Activated T-cell treated with anti-CD3 and anti-CD28 coated beads, Interleukin-2, amount 50 U/mL, for 24 hours (primary cell): ENCODE data around the gene POLR3A.
"Not testable (repeated sequence)": the region's sequence is repeated elsewhere in the genome, so short reads cannot be mapped to it uniquely, and the experiment has no call there.

Source experiments
- DNase-seq: peaks from one replicate; pipeline ENCODE4 v3.0.0-alpha.2; 2020
- H3K27ac Mint-ChIP-seq: 2 replicates; pipeline ENCODE4 v1.8.0; 2020; ENCODE audit warnings: mild to moderate bottlenecking, mixed read lengths
- H3K27me3 Mint-ChIP-seq: 2 replicates; pipeline ENCODE4 v1.8.0; 2020; ENCODE audit warnings: mixed read lengths
- H3K36me3 Mint-ChIP-seq: 2 replicates; pipeline ENCODE4 v1.8.0; 2020; ENCODE audit warnings: low read depth, mixed read lengths
- H3K4me1 Mint-ChIP-seq: 2 replicates; pipeline ENCODE4 v1.8.0; 2020; ENCODE audit warnings: low read depth, mixed read lengths
- H3K4me3 Mint-ChIP-seq: 2 replicates; pipeline ENCODE4 v1.8.0; 2020; ENCODE audit warnings: mild to moderate bottlenecking, moderate library complexity, mixed read lengths
- H3K9me3 Mint-ChIP-seq: 2 replicates; pipeline ENCODE4 v1.8.0; 2020; ENCODE audit warnings: mixed read lengths

Gene POLR3A

GRCh38 chr10:78017856-78018255 is 11.5 kb downstream of the POLR3A start:
- H3K36me3 Mint-ChIP-seq: peaks cover 97% of the 10 kb centered on the region
- no peaks in the 10 kb centered on the region for H3K9me3 Mint-ChIP-seq
- DNase-seq: no peak
- H3K27me3 Mint-ChIP-seq: no peaks in the 10 kb centered on the region
- H3K27ac Mint-ChIP-seq: no peak overlapping the region
- H3K4me1 Mint-ChIP-seq: peaks cover 4% of the 10 kb centered on the region
- H3K4me3 Mint-ChIP-seq: no peak overlapping the region

GRCh38 chr10:78015546-78015945 is 13.8 kb downstream of the POLR3A start:
- no peaks in the 10 kb centered on the region for H3K9me3 Mint-ChIP-seq
- peaks cover 97% of the 10 kb centered on the region for H3K36me3 Mint-ChIP-seq
- H3K27ac Mint-ChIP-seq: no peak overlapping the region
- H3K27me3 Mint-ChIP-seq: no peaks in the 10 kb centered on the region
- H3K4me3 Mint-ChIP-seq: no peak overlapping the region
- H3K4me1 Mint-ChIP-seq: no peaks in the 10 kb centered on the region
- no peak for DNase-seq

- Mint-ChIP-seq H3K36me3 (peaks cover 95% of the 10 kb centered on the region), H3K27ac (no peak overlapping the region), H3K4me3 (no peak overlapping the region), H3K4me1 (no peaks in the 10 kb centered on the region), H3K27me3 (no peaks in the 10 kb centered on the region), H3K9me3 (no peaks in the 10 kb centered on the region)
- DNase-seq: no peak
Observed at GRCh38 chr10:78013564-78013963, 15.8 kb downstream of the POLR3A start.

GRCh38 chr10:78011065-78011464 is 18.2 kb downstream of the POLR3A start:
- no peak for DNase-seq
- H3K27me3 Mint-ChIP-seq: no peaks in the 10 kb centered on the region
- no peak overlapping the region for H3K27ac Mint-ChIP-seq
- H3K36me3 Mint-ChIP-seq: peaks cover 96% of the 10 kb centered on the region
- H3K9me3 Mint-ChIP-seq: no peaks in the 10 kb centered on the region
- H3K4me1 Mint-ChIP-seq: no peaks in the 10 kb centered on the region
- H3K4me3 Mint-ChIP-seq: no peak overlapping the region

- H3K27me3 Mint-ChIP-seq: no peaks in the 10 kb centered on the region
- H3K36me3 Mint-ChIP-seq: peaks cover 96% of the 10 kb centered on the region
- no peaks in the 10 kb centered on the region for H3K4me1 Mint-ChIP-seq
- H3K4me3 Mint-ChIP-seq: no peak overlapping the region
- H3K9me3 Mint-ChIP-seq: no peaks in the 10 kb centered on the region
- no peak overlapping the region for H3K27ac Mint-ChIP-seq
- no peak for DNase-seq
Observed at GRCh38 chr10:78010278-78010677, 19.0 kb downstream of the POLR3A start.

- Mint-ChIP-seq H3K36me3 (peaks cover 96% of the 10 kb centered on the region), H3K4me1 (no peaks in the 10 kb centered on the region), H3K27me3 (no peaks in the 10 kb centered on the region), H3K4me3 (no peak overlapping the region), H3K9me3 (no peaks in the 10 kb centered on the region), H3K27ac (no peak overlapping the region)
- DNase-seq: no peak
Observed at GRCh38 chr10:78009662-78010061, 19.7 kb downstream of the POLR3A start.

GRCh38 chr10:78007172-78007571 is 22.1 kb downstream of the POLR3A start:
- peaks cover 96% of the 10 kb centered on the region for H3K36me3 Mint-ChIP-seq
- no peaks in the 10 kb centered on the region for H3K27me3 Mint-ChIP-seq

GRCh38 chr10:78004215-78005026 is 24.9 kb downstream of the POLR3A start:
- Mint-ChIP-seq H3K36me3 (peaks cover 96% of the 10 kb centered on the region), H3K4me3 (no peak overlapping the region), H3K27ac (no peak overlapping the region), H3K4me1 (no peaks in the 10 kb centered on the region), H3K27me3 (no peaks in the 10 kb centered on the region), H3K9me3 (no peaks in the 10 kb centered on the region)
- no peak for DNase-seq

More at GRCh38 chr10:78007172-78007571, 22.1 kb downstream of the POLR3A start:
- no peak overlapping the region for H3K4me3 Mint-ChIP-seq
- no peak for DNase-seq
- no peak overlapping the region for H3K27ac Mint-ChIP-seq
- no peaks in the 10 kb centered on the region for H3K9me3 Mint-ChIP-seq
- H3K4me1 Mint-ChIP-seq: no peaks in the 10 kb centered on the region

- H3K27me3 Mint-ChIP-seq: no peaks in the 10 kb centered on the region
- H3K4me3 Mint-ChIP-seq: no peak overlapping the region
- no peaks in the 10 kb centered on the region for H3K9me3 Mint-ChIP-seq
- peaks cover 1% of the 10 kb centered on the region for H3K4me1 Mint-ChIP-seq
- H3K27ac Mint-ChIP-seq: no peak overlapping the region
- peaks cover 98% of the 10 kb centered on the region for H3K36me3 Mint-ChIP-seq
- DNase-seq: no peak
Observed at GRCh38 chr10:78002541-78003288, 26.6 kb downstream of the POLR3A start.

- Mint-ChIP-seq H3K27me3 (no peaks in the 10 kb centered on the region), H3K9me3 (no peaks in the 10 kb centered on the region), H3K4me3 (no peak overlapping the region), H3K36me3 (peaks cover 95% of the 10 kb centered on the region), H3K4me1 (peaks cover 4% of the 10 kb centered on the region), H3K27ac (no peak overlapping the region)
- no peak for DNase-seq
Observed at GRCh38 chr10:78000956-78001472, 28.3 kb downstream of the POLR3A start.

- Mint-ChIP-seq H3K27me3 (no peaks in the 10 kb centered on the region), H3K9me3 (no peaks in the 10 kb centered on the region), H3K36me3 (peaks cover 93% of the 10 kb centered on the region), H3K4me1 (peaks cover 4% of the 10 kb centered on the region), H3K27ac (no peak overlapping the region), H3K4me3 (no peak overlapping the region)
- DNase-seq: no peak
Observed at GRCh38 chr10:78000206-78000605, 29.1 kb downstream of the POLR3A start.

- not testable (repeated sequence) for H3K4me3 Mint-ChIP-seq, H3K27me3 Mint-ChIP-seq
- H3K36me3 Mint-ChIP-seq: peaks cover 93% of the 10 kb centered on the region
Observed at GRCh38 chr10:77998780-77999179, 30.5 kb downstream of the POLR3A start.

GRCh38 chr10:77993620-77994019 is 35.7 kb downstream of the POLR3A start:
- no peaks in the 10 kb centered on the region for H3K27me3 Mint-ChIP-seq
- H3K9me3 Mint-ChIP-seq: no peaks in the 10 kb centered on the region
- no peak for DNase-seq
- H3K4me1 Mint-ChIP-seq: peaks cover 7% of the 10 kb centered on the region
- H3K27ac Mint-ChIP-seq: no peak overlapping the region
- H3K4me3 Mint-ChIP-seq: no peak overlapping the region
- H3K36me3 Mint-ChIP-seq: peaks cover 90% of the 10 kb centered on the region

More at GRCh38 chr10:77998780-77999179, 30.5 kb downstream of the POLR3A start:
- H3K27ac Mint-ChIP-seq, DNase-seq, H3K9me3 Mint-ChIP-seq, H3K4me1 Mint-ChIP-seq: not testable (repeated sequence)

GRCh38 chr10:77989081-77989724 is 40.1 kb downstream of the POLR3A start:
- Mint-ChIP-seq H3K4me1 (peaks cover 3% of the 10 kb centered on the region), H3K4me3 (no peak overlapping the region), H3K9me3 (no peaks in the 10 kb centered on the region), H3K27ac (peak overlapping the region; percentile 13), H3K27me3 (no peaks in the 10 kb centered on the region), H3K36me3 (peaks cover 98% of the 10 kb centered on the region)
- no peak for DNase-seq
